ENCODE measurements around the gene DPF1.
A peak's percentile ranks its signal among the peaks of the same experiment; 100 is the strongest.
"Not testable (repeated sequence)": the region's sequence is repeated elsewhere in the genome, so short reads cannot be mapped to it uniquely, and the experiment has no call there.

DPF1 gene

GRCh38 chr19:38227287-38228004 lies 3.4 kb upstream of the DPF1 start:
- no peak for TF ChIP-seq CTCF (conservative IDR thresholded peaks at IDR 0.05; ENCODE audit: low read length)
- no peak overlapping the region for H3K4me3 ChIP-seq (ENCODE audit: low read length)
- no peak for DNase-seq (ENCODE audit: low read depth)

- DNase-seq (ENCODE audit: low read depth); H3K4me3 ChIP-seq (ENCODE audit: low read length): not testable (repeated sequence)
These were observed 819 bp upstream of the DPF1 start for GRCh38 chr19:38224863-38225218.

DNA sequence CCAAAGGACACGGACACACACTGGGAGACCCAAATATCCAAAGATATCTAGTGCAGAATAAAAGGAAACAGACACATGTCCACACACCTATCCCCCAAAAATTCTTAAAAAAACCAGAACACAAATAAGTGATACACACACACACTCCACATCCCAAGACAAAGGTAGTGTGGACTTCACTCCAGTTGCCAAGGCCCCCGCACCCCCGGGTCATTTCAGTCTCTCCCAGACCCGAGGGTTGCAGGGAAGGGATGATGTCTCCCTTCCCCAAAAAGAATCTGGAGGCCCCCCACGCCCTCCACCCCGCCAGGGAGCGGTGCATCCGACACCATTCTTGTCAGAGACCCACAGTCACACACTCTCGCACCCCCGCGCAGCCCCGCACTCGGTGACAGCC lies 407 bp downstream of the DPF1 start:
- no peak for TF ChIP-seq CTCF (conservative IDR thresholded peaks at IDR 0.05; ENCODE audit: low read length)
- peak overlapping the region; percentile 61 for H3K4me3 ChIP-seq (ENCODE audit: low read length)
- DNase-seq (ENCODE audit: low read depth), result no peak

DNA sequence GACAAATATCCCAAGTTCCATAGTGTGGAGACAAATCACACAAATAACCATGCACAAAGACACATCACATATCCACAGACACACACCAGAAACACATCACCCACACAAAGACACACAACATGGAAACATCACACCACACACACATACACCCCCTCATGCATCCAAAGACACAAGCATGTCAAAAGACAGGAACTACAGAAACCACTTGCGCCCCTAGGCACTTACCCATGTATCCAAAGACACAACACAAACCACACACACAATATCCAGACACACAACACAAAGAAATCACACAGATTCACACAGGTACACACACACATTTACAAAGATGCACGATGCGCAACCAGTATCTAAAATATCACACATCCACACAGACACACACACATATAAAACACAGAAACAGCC lies 901 bp downstream of the DPF1 start:
- no peak for DNase-seq (ENCODE audit: low read depth)
- no peak overlapping the region for H3K4me3 ChIP-seq (ENCODE audit: low read length)
- no peak for TF ChIP-seq CTCF (conservative IDR thresholded peaks at IDR 0.05; ENCODE audit: low read length)

GRCh38 chr19:38221919-38222830 lies 1.8 kb downstream of the DPF1 start:
- no peak for DNase-seq (ENCODE audit: low read depth)
- no peak overlapping the region for H3K4me3 ChIP-seq (ENCODE audit: low read length)
- no peak for TF ChIP-seq CTCF (conservative IDR thresholded peaks at IDR 0.05; ENCODE audit: low read length)

- no peak for DNase-seq (ENCODE audit: low read depth)
- no peak for TF ChIP-seq CTCF (conservative IDR thresholded peaks at IDR 0.05; ENCODE audit: low read length)
- no peak overlapping the region for H3K4me3 ChIP-seq (ENCODE audit: low read length)
These were observed 2.6 kb downstream of the DPF1 start for GRCh38 chr19:38221421-38221820.

DNA sequence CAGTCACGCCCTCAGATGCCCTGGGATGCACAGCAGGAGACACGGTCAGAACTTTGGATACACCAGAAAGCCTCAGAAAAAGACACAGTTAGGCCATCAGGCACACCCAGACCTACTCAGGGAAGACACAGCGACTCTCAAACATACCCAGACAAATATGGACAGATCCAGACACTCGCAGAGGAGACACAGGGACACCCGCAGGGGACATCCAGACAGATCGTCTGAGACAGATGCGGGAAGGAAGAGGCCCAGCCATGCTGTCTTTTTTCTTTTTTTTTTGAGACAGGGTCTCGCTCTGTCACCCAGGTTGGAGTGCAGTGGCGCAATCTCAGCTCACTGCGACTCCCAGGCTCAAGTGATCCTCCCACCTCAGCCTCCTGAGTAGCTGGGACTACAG lies 4.8 kb downstream of the DPF1 start:
- H3K4me3 ChIP-seq (ENCODE audit: low read length), result no peak overlapping the region
- DNase-seq (ENCODE audit: low read depth), result no peak
- TF ChIP-seq CTCF (conservative IDR thresholded peaks at IDR 0.05; ENCODE audit: low read length), result no peak
